Stomach (tissue), 9 donors: ENCODE data around the gene CCDC178. TPM values are rescaled to one million over a fixed set of nuclear protein-coding genes. Genes with fewer than 3 reads are reported as not detected.

Source experiments
- DNase-seq, 2 donors: peaks; one replicate each; pipeline versions ENCODE4 v3.0.0 to v3.0.0-alpha.2; 2013 to 2019
- H3K27ac ChIP-seq, 5 donors: fragments of 200-600 bp in 4 of 5; sonication (generic) in 4 of 5; one replicate each; pipeline ENCODE4 v1.5.1; 2013 to 2019; ENCODE audit warnings: mild to moderate bottlenecking in 1 of 5, moderate library complexity in 1 of 5
- H3K27me3 ChIP-seq, 3 donors: fragments of 200-600 bp; sonication (generic); one replicate each; pipeline ENCODE4 v1.5.1; 2017 to 2019; ENCODE audit warnings: mixed run types in 1 of 3
- H3K36me3 ChIP-seq, 4 donors: fragments of 200-600 bp; sonication (generic); 1 replicate in 3 of 4; 2 replicates in 1 of 4; pipeline ENCODE4 v1.5.1; 2016 to 2019
- H3K4me1 ChIP-seq, 4 donors: fragments of 200-600 bp; sonication (generic); one replicate each; pipeline ENCODE4 v1.5.1; 2016 to 2019
- H3K4me3 ChIP-seq, 4 donors: fragments of 200-600 bp; sonication (generic) in 3 of 4; one replicate each; pipeline ENCODE4 v1.5.1; 2016 to 2019; ENCODE audit warnings: mild to moderate bottlenecking in 1 of 4
- H3K9me3 ChIP-seq, 4 donors: fragments of 200-600 bp; sonication (generic); one replicate each; pipeline ENCODE4 v1.5.1; 2016 to 2019
- EP300 ChIP-seq: sonication (generic); formaldehyde crosslinking; IDR thresholded peaks from one replicate; pipeline ENCODE4 v1.6.1; 2017; ENCODE audit warnings: antibody characterized with exemption
- POLR2A ChIP-seq, 4 donors: fragments of 450-650 bp; IDR thresholded peaks; one replicate each; pipeline ENCODE4 v1.6.1; 2016; ENCODE audit warnings: antibody characterized with exemption in 4 of 4, control low read depth in 2 of 4, mild to moderate bottlenecking in 1 of 4, moderate library complexity in 1 of 4
- POLR2AphosphoS5 ChIP-seq, 3 donors: sonication (generic); formaldehyde crosslinking; IDR thresholded peaks; one replicate each; pipeline ENCODE4 v1.6.1; 2016; ENCODE audit warnings: antibody characterized with exemption in 3 of 3
- WGBS, 5 donors: extraction: QIAGEN DNeasy Blood & Tissue Kit in 3 of 5; methylation state at CpG; one replicate each; pipeline versions ENCODE4 v1.1.5 to v1.1.7; 2013 to 2018; 5-methylcytosine and 5-hydroxymethylcytosine counted together
- intact Hi-C: fragments of 100-400 bp; cut with DNase I; formaldehyde crosslinking; loops from one replicate; pipeline ENCODE4 v1.15.1; 2023; ENCODE audit warnings: low total_unique reads
- polyA plus RNA-seq, 3 donors: library from polyadenylated mRNA; stranded (reverse); fragments of 200-250 nt; gene quantifications; one replicate each; pipeline ENCODE4 v1.2.3, GENCODE V29; 2013
- total RNA-seq, 5 donors: library from RNA; depleted of rRNA; stranded (reverse); fragments of >200 nt; gene quantifications; one replicate each; pipeline versions ENCODE4 v1.1.0 to v1.2.3, GENCODE V29; 2014 to 2016
- TF ChIP-seq, protein P1 (sequence below), 7 experiments: fragments of 450-650 bp in 4 of 7; fragments of 200-600 bp in 3 of 7; sonication (generic) in 3 of 7; IDR thresholded peaks; one replicate each; pipeline ENCODE4 v1.5.1; 2016 to 2019; ENCODE audit warnings: antibody characterized with exemption in 7 of 7, control low read depth in 2 of 7, mild to moderate bottlenecking in 1 of 7
- donor health status: healthy with polysubstance abuse.
- donor health status: Bipolar disorder and iron deficiency.
- donor health status: healthy.

CCDC178 gene
- total and polyA plus RNA-seq, 8 donors = 0.38 to 24.5 (median 1.8) TPM; not detected in 4

DNA sequence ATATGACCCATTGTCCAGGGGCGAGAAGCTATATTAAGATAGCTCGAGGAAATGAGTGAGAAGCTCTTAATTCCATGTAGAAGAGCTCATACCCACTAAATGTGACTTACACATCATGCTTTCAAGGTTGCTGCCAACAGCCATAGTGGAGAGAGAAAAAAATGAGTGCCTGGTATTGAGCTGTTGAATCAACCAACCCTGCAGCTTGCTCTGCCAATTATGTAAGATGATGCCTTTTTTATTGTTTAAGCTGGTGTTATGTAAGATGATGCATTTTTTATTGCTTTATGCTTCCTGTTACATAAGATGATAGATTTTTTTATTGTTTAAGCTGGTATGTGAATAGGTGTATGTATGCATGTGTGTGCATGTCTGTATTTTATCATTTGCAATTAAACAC lies 228.2 kb downstream of the CCDC178 start:
- no peaks in the 10 kb centered on the region for H3K27me3 ChIP-seq
- H3K27ac ChIP-seq = no peak overlapping the region
- H3K4me1 ChIP-seq = no peaks in the 10 kb centered on the region
- H3K9me3 ChIP-seq = no peaks in the 10 kb centered on the region
- intact Hi-C loops = no loop called here
- TF ChIP-seq POLR2A (IDR thresholded peaks at IDR 0.05) (no peak), EP300 (no peak)
- TF ChIP-seq, protein P1, sequence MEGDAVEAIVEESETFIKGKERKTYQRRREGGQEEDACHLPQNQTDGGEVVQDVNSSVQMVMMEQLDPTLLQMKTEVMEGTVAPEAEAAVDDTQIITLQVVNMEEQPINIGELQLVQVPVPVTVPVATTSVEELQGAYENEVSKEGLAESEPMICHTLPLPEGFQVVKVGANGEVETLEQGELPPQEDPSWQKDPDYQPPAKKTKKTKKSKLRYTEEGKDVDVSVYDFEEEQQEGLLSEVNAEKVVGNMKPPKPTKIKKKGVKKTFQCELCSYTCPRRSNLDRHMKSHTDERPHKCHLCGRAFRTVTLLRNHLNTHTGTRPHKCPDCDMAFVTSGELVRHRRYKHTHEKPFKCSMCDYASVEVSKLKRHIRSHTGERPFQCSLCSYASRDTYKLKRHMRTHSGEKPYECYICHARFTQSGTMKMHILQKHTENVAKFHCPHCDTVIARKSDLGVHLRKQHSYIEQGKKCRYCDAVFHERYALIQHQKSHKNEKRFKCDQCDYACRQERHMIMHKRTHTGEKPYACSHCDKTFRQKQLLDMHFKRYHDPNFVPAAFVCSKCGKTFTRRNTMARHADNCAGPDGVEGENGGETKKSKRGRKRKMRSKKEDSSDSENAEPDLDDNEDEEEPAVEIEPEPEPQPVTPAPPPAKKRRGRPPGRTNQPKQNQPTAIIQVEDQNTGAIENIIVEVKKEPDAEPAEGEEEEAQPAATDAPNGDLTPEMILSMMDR (IDR thresholded peaks at IDR 0.05) = no peak
- no peak for DNase-seq
- H3K36me3 ChIP-seq = no peaks in the 10 kb centered on the region
- H3K4me3 ChIP-seq = no peak overlapping the region
- 68 to 89% (median 81%) methylated on average over 2 of the region's 2 CpGs for WGBS, 5 donors

DNA sequence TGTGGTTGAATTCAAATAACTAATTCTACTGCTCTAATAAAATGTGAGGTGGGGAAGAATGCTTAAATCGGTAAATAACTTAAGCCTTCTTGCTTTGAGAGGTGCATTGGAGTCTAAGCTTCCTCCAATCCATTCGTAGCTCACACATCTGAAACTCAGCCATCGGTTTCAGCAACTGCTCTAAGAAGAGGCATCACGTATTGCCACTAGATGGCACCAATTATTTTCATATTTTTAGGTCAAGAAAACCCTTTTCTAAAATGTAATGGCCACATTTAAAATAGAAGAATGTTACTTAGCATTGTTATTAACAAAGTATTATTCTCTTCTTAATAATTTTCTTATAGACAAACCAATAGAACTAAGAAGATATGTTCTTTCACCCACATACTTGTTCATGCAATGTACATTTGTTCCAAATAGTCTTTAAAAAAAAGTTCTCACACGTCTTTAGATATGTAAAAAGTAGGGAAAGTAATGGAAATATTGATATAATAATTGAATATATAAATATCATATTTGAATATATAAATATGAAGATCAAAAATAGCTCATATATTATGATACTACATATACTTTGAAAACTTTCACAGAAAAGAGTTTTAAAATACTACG lies 229.8 kb downstream of the CCDC178 start:
- intact Hi-C loops = no loop called here
- no peaks in the 10 kb centered on the region for H3K36me3 ChIP-seq
- 21 to 30% (median 29%) methylated on average over 6 of the region's 6 CpGs for WGBS, 5 donors
- H3K4me3 ChIP-seq = no peak overlapping the region
- H3K27ac ChIP-seq = no peak overlapping the region
- TF ChIP-seq POLR2A (IDR thresholded peaks at IDR 0.05) = no peak
- TF ChIP-seq POLR2AphosphoS5 (IDR thresholded peaks at IDR 0.05) = no peak
- TF ChIP-seq, protein P1 (IDR thresholded peaks at IDR 0.05) = peak in 3 of 7 experiments; percentile 8 to 41 (median 26)
- H3K27me3 ChIP-seq = no peaks in the 10 kb centered on the region
- H3K4me1 ChIP-seq = no peaks in the 10 kb centered on the region
- no peaks in the 10 kb centered on the region for H3K9me3 ChIP-seq
- DNase-seq = peak in 1 of 2 donors; percentile 57

DNA sequence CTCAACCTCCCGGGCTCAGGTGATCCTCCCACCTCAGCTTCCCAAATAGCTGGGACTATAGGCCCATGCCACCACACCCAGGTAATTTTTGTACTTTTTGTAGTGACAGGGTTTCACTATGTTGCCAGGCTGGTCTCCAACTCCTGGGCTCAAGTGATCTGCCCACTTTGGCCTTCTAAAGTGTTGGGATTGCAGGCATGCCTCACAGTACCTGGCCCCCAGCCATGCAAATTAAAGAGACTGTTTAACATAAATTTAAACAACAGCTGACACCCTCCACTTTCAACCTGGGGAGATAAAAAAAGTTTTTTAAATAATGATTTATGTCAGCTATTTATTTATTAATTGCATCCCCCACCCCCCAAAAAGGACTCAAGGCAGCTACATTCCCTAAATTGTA lies 234.7 kb downstream of the CCDC178 start:
- WGBS, 5 donors = 75 to 83% (median 78%) methylated on average over 1 of the region's 1 CpG
- Histone ChIP-seq H3K4me1 (peaks cover 0 to 5% (median 0%) of the 10 kb centered on the region in 4 donors), H3K27ac (no peak overlapping the region), H3K36me3 (no peaks in the 10 kb centered on the region), H3K27me3 (no peaks in the 10 kb centered on the region), H3K9me3 (no peaks in the 10 kb centered on the region), H3K4me3 (no peak overlapping the region)
- TF ChIP-seq EP300 (no peak), POLR2A (IDR thresholded peaks at IDR 0.05) (no peak), POLR2AphosphoS5 (IDR thresholded peaks at IDR 0.05) (no peak)
- TF ChIP-seq, protein P1 (IDR thresholded peaks at IDR 0.05) = no peak
- intact Hi-C loops = no loop called here
- DNase-seq = no peak

DNA sequence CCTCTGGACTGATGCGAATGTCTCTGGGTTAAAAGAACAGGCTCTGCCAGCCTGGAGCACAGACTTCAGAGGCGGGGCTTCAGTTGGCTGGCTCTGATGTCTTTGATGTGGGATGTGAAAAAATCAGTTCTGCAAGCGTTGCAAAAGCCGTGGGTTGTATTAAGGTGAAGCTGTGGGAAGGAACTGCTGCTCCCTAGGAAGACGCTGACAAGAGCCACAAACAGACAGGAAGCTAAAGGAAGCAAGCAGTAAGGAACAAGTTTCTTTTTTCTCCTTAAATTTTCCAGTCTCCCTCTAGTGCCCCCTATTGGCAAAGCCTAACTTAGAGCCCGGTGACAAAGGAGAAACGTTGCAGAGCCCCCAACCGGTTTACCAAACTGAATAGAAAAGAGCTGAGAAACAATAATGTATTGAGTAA lies 239.0 kb downstream of the CCDC178 start:
- TF ChIP-seq POLR2A (IDR thresholded peaks at IDR 0.05) (no peak), EP300 (no peak), POLR2AphosphoS5 (IDR thresholded peaks at IDR 0.05) (no peak)
- TF ChIP-seq, protein P1 (IDR thresholded peaks at IDR 0.05) = peak in 3 of 7 experiments; percentile 15 to 42 (median 40)
- 4 to 10% (median 6%) methylated on average over 8 of the region's 8 CpGs for WGBS, 5 donors
- intact Hi-C loops = no loop called here

More for the DNA sequence above, 239.0 kb downstream of the CCDC178 start:
- no peak overlapping the region for H3K27ac ChIP-seq
- no peaks in the 10 kb centered on the region for H3K27me3 ChIP-seq
- H3K36me3 ChIP-seq = no peaks in the 10 kb centered on the region
- no peaks in the 10 kb centered on the region for H3K9me3 ChIP-seq
- peaks cover 0 to 5% (median 0%) of the 10 kb centered on the region in 4 donors for H3K4me1 ChIP-seq
- no peak overlapping the region for H3K4me3 ChIP-seq
- DNase-seq = peak in 1 of 2 donors; percentile 71
